WTC11 (cell line): ENCODE measurements around the gene SPANXB1. TPM values are rescaled to one million over a fixed set of nuclear protein-coding genes. Genes with fewer than 3 reads are reported as not detected.
"Not testable (repeated sequence)": the region's sequence is repeated elsewhere in the genome, so short reads cannot be mapped to it uniquely, and the experiment has no call there.

Experiments used
- ATAC-seq: fragments of 200-7000 bp; cut with Tn5 transposase; 2 replicates; pipeline ENCODE4 v1.10.0; 2021; ENCODE audit warnings: mild to moderate bottlenecking, moderate library complexity
- CTCF ChIA-PET: fragments of 300-600 bp; sonication (Branson Sonifier 250); formaldehyde crosslinking; loops from one replicate; lab custom pipeline; 2021; ENCODE audit warnings: antibody characterized with exemption; lab: Charles Lee
- POLR2A ChIA-PET: fragments of 350-600 bp; sonication (Branson Sonifier 250); formaldehyde crosslinking; loops from one replicate; lab custom pipeline; 2021; ENCODE audit warnings: antibody characterized with exemption; lab: Charles Lee
- DNase-seq: peaks from one replicate; pipeline ENCODE4 v3.0.0; 2021; ENCODE audit warnings: low spot score
- H3K27ac Mint-ChIP-seq: 2 replicates; pipeline ENCODE4 v1.8.0; 2021; ENCODE audit warnings: mixed read lengths
- H3K27me3 Mint-ChIP-seq: 2 replicates; pipeline ENCODE4 v1.8.0; 2021; ENCODE audit warnings: low read depth, mild to moderate bottlenecking, moderate library complexity, mixed read lengths
- H3K36me3 Mint-ChIP-seq: 2 replicates; pipeline ENCODE4 v1.8.0; 2021; ENCODE audit warnings: mixed read lengths
- H3K4me1 Mint-ChIP-seq: 2 replicates; pipeline ENCODE4 v1.8.0; 2022; ENCODE audit warnings: mixed read lengths
- H3K4me3 Mint-ChIP-seq: 2 replicates; pipeline ENCODE4 v1.8.0; 2021; ENCODE audit warnings: mild to moderate bottlenecking, moderate library complexity, mixed read lengths
- H3K9me3 Mint-ChIP-seq: 2 replicates; pipeline ENCODE4 v1.8.0; 2021; ENCODE audit warnings: mixed read lengths
- ARID4B ChIP-seq: sonication (generic); formaldehyde crosslinking; IDR thresholded peaks from 2 replicates; pipeline ENCODE4 v1.8.0; 2023; ENCODE audit warnings: missing genetic modification reagents, mild to moderate bottlenecking, borderline replicate concordance
- ATF2 ChIP-seq: sonication (generic); formaldehyde crosslinking; IDR thresholded peaks from 2 replicates; pipeline ENCODE4 v1.8.1; 2022; ENCODE audit warnings: low read depth, missing genetic modification reagents, borderline replicate concordance
- ELF4 ChIP-seq: sonication (generic); formaldehyde crosslinking; IDR thresholded peaks from 2 replicates; pipeline ENCODE4 v1.8.1; 2022; ENCODE audit warnings: low read depth, mild to moderate bottlenecking, moderate library complexity, missing genetic modification reagents
- ERG ChIP-seq: fragments of 250-450 bp; sonication (Bioruptor Pico); IDR thresholded peaks from 2 replicates; pipeline ENCODE4 v1.8.0; 2021; ENCODE audit warnings: mild to moderate bottlenecking
- HMGA2 ChIP-seq: fragments of 250-450 bp; sonication (Bioruptor Pico); IDR thresholded peaks from 2 replicates; pipeline ENCODE4 v1.4.0; 2021; ENCODE audit warnings: mild to moderate bottlenecking, moderate library complexity
- MYBL2 ChIP-seq: sonication (generic); formaldehyde crosslinking; IDR thresholded peaks from 2 replicates; pipeline ENCODE4 v1.8.1; 2023; ENCODE audit warnings: mild to moderate bottlenecking, moderate library complexity, missing genetic modification reagents
- PRRX2 ChIP-seq: fragments of 250-450 bp; sonication (Bioruptor Pico); IDR thresholded peaks from 2 replicates; pipeline ENCODE4 v1.8.0; 2021; ENCODE audit warnings: mild to moderate bottlenecking
- ZNF121 ChIP-seq: sonication (generic); formaldehyde crosslinking; IDR thresholded peaks from 2 replicates; pipeline ENCODE4 v1.8.0; 2023; ENCODE audit warnings: missing genetic modification reagents
- ZNF317 ChIP-seq: sonication (generic); formaldehyde crosslinking; IDR thresholded peaks from 2 replicates; pipeline ENCODE4 v1.8.1; 2023; ENCODE audit warnings: low read depth, mild to moderate bottlenecking, moderate library complexity, missing genetic modification reagents, borderline replicate concordance
- ZNF425 ChIP-seq: fragments of 250-450 bp; sonication (Bioruptor Pico); conservative IDR thresholded peaks from 2 replicates; pipeline ENCODE4 v1.9.0; 2021; ENCODE audit warnings: mild to moderate bottlenecking
- ZNF671 ChIP-seq: fragments of 250-450 bp; sonication (Bioruptor Pico); IDR thresholded peaks from 2 replicates; pipeline ENCODE4 v1.8.0; 2021; ENCODE audit warnings: mild to moderate bottlenecking
- total RNA-seq: library from RNA; stranded (reverse); gene quantifications from 3 replicates; pipeline ENCODE4 v1.2.3, GENCODE V29; 2021
- TF ChIP-seq, protein P1 (sequence below): sonication (generic); formaldehyde crosslinking; conservative IDR thresholded peaks from 2 replicates; pipeline ENCODE4 v1.8.1; 2023; ENCODE audit warnings: mild to moderate bottlenecking, low read depth, missing genetic modification reagents, moderate library complexity
- TF ChIP-seq, protein P2 (sequence below): sonication (generic); formaldehyde crosslinking; IDR thresholded peaks from 2 replicates; pipeline ENCODE4 v1.8.1; 2023; ENCODE audit warnings: mild to moderate bottlenecking, missing genetic modification reagents

The SPANXB1 gene
- total RNA-seq, 1 experiment from 2014 or later = not detected

GRCh38 chrX:140980271-140980670 is 22.1 kb upstream of the SPANXB1 start (continued):
- no peak for TF ChIP-seq ERG

DNA sequence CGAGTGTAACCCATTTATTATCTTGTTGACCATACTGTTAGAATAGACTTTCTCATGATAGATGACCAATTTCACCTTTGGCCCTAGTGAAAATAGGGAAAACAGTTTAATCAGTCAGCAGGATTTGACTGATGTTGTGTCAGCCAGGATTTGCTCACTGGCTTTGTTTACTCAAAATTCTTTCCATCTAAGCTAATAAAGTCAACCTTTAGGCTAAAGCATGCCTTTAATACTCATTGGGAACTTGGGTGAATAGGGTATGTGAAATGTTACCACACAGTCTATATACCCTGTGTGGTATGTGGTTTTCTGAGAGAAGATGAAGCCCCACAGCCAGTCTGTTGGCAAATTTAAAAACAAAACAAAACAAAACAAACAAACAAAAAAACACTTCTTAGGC is 18.7 kb upstream of the SPANXB1 start:
- TF ChIP-seq PRRX2 (no peak), ZNF317 (no peak), ATF2 (CRISPR knock-in tag) (no peak), ZNF671 (CRISPR knock-in tag) (no peak), ELF4 (CRISPR knock-in tag) (no peak), MYBL2 (no peak), ERG (no peak), ZNF121 (CRISPR knock-in tag) (no peak), ZNF425 (no peak), HMGA2 (no peak), ARID4B (no peak)
- TF ChIP-seq, protein P1, sequence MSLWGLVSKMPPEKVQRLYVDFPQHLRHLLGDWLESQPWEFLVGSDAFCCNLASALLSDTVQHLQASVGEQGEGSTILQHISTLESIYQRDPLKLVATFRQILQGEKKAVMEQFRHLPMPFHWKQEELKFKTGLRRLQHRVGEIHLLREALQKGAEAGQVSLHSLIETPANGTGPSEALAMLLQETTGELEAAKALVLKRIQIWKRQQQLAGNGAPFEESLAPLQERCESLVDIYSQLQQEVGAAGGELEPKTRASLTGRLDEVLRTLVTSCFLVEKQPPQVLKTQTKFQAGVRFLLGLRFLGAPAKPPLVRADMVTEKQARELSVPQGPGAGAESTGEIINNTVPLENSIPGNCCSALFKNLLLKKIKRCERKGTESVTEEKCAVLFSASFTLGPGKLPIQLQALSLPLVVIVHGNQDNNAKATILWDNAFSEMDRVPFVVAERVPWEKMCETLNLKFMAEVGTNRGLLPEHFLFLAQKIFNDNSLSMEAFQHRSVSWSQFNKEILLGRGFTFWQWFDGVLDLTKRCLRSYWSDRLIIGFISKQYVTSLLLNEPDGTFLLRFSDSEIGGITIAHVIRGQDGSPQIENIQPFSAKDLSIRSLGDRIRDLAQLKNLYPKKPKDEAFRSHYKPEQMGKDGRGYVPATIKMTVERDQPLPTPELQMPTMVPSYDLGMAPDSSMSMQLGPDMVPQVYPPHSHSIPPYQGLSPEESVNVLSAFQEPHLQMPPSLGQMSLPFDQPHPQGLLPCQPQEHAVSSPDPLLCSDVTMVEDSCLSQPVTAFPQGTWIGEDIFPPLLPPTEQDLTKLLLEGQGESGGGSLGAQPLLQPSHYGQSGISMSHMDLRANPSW (CRISPR knock-in tag) = no peak
- TF ChIP-seq, protein P2, sequence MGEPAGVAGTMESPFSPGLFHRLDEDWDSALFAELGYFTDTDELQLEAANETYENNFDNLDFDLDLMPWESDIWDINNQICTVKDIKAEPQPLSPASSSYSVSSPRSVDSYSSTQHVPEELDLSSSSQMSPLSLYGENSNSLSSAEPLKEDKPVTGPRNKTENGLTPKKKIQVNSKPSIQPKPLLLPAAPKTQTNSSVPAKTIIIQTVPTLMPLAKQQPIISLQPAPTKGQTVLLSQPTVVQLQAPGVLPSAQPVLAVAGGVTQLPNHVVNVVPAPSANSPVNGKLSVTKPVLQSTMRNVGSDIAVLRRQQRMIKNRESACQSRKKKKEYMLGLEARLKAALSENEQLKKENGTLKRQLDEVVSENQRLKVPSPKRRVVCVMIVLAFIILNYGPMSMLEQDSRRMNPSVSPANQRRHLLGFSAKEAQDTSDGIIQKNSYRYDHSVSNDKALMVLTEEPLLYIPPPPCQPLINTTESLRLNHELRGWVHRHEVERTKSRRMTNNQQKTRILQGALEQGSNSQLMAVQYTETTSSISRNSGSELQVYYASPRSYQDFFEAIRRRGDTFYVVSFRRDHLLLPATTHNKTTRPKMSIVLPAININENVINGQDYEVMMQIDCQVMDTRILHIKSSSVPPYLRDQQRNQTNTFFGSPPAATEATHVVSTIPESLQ (CRISPR knock-in tag) = no peak
- TF ChIP-seq, all 79 proteins: peak for 0
- ChIA-PET CTCF (no interaction called here), POLR2A (no interaction called here)
- 0 out of 2 replicates have a peak, but pooled peaks cover 3% of the 10 kb centered on the region for H3K36me3 Mint-ChIP-seq
- no peaks in the 10 kb centered on the region for H3K27me3 Mint-ChIP-seq
- no peak overlapping the region for H3K4me3 Mint-ChIP-seq
- ATAC-seq = no peak
- H3K27ac Mint-ChIP-seq = no peak overlapping the region
- no peak for DNase-seq
- H3K4me1 Mint-ChIP-seq = no peaks in the 10 kb centered on the region
- H3K9me3 Mint-ChIP-seq = peaks cover 7% of the 10 kb centered on the region

GRCh38 chrX:141005243-141005642 is 2.8 kb downstream of the SPANXB1 start:
- H3K27ac Mint-ChIP-seq, ATAC-seq: not testable (repeated sequence)

GRCh38 chrX:141044246-141044645 is 41.9 kb downstream of the SPANXB1 start:
- H3K36me3 Mint-ChIP-seq, H3K27ac Mint-ChIP-seq, DNase-seq, CTCF ChIA-PET, H3K27me3 Mint-ChIP-seq, H3K4me1 Mint-ChIP-seq, ATAC-seq, H3K9me3 Mint-ChIP-seq, H3K4me3 Mint-ChIP-seq, POLR2A ChIA-PET: not testable (repeated sequence)

More at GRCh38 chrX:141005243-141005642, 2.8 kb downstream of the SPANXB1 start:
- H3K36me3 Mint-ChIP-seq, DNase-seq, H3K4me3 Mint-ChIP-seq, H3K4me1 Mint-ChIP-seq, POLR2A ChIA-PET, CTCF ChIA-PET, H3K27me3 Mint-ChIP-seq: not testable (repeated sequence)
- peaks cover 20% of the 10 kb centered on the region for H3K9me3 Mint-ChIP-seq
